AML-193 (cell line): Measurements from ENCODE around the gene ZDHHC9.

Experiments
- DNase-seq, 2 experiments: peaks; one replicate each; lab custom pipeline; 2025; lab: John Stamatoyannopoulos, UW

ZDHHC9 gene

GRCh38 chrX:129823115-129823514 lies 20.6 kb downstream of the ZDHHC9 start:
- peak; percentile 38 to 51 for DNase-seq

- DNase-seq, result no peak
Measured at GRCh38 chrX:129818123-129818522, 25.6 kb downstream of the ZDHHC9 start.

- DNase-seq, result no peak
Measured at GRCh38 chrX:129813662-129814368, 29.9 kb downstream of the ZDHHC9 start.

- DNase-seq, result no peak
Measured at GRCh38 chrX:129808829-129809796, 34.6 kb downstream of the ZDHHC9 start.

GRCh38 chrX:129808158-129808828 lies 35.4 kb downstream of the ZDHHC9 start:
- peak in 1 of 2 experiments; percentile 14 for DNase-seq

GRCh38 chrX:129804806-129805205 lies 38.9 kb downstream of the ZDHHC9 start:
- DNase-seq, result no peak

GRCh38 chrX:129802863-129803262 lies 40.8 kb downstream of the ZDHHC9 start:
- no peak for DNase-seq

GRCh38 chrX:129800186-129800585 lies 43.5 kb downstream of the ZDHHC9 start:
- no peak for DNase-seq

GRCh38 chrX:129798888-129799287 lies 44.8 kb downstream of the ZDHHC9 start:
- DNase-seq, result no peak

- DNase-seq, result no peak
Measured at GRCh38 chrX:129798456-129798855, 45.2 kb downstream of the ZDHHC9 start.

GRCh38 chrX:129797251-129797906 lies 46.3 kb downstream of the ZDHHC9 start:
- no peak for DNase-seq

- DNase-seq, result no peak
Measured at GRCh38 chrX:129795584-129795983, 48.1 kb downstream of the ZDHHC9 start.

GRCh38 chrX:129793604-129794191 lies 50.0 kb downstream of the ZDHHC9 start:
- DNase-seq, result no peak

GRCh38 chrX:129792586-129793291 lies 50.9 kb downstream of the ZDHHC9 start:
- no peak for DNase-seq

- no peak for DNase-seq
Measured at GRCh38 chrX:129791961-129792570, 51.6 kb downstream of the ZDHHC9 start.

- no peak for DNase-seq
Measured at GRCh38 chrX:129791336-129791735, 52.4 kb downstream of the ZDHHC9 start.

- no peak for DNase-seq
Measured at GRCh38 chrX:129790808-129791207, 52.9 kb downstream of the ZDHHC9 start.

- DNase-seq, result no peak
Measured at GRCh38 chrX:129790146-129790545, 53.5 kb downstream of the ZDHHC9 start.

GRCh38 chrX:129788527-129788926 lies 55.2 kb downstream of the ZDHHC9 start:
- no peak for DNase-seq

- DNase-seq, result no peak
Measured at GRCh38 chrX:129787336-129788055, 56.2 kb downstream of the ZDHHC9 start.
